GM21619 (cell line): ENCODE measurements around the gene ARIH2.

ENCODE experiments used
- ATAC-seq: cut with Tn5 transposase; IDR thresholded peaks from one replicate; pipeline ENCODE4 v1.9.1; 2021; ENCODE audit not compliant: unreplicated experiment

Gene ARIH2

DNA sequence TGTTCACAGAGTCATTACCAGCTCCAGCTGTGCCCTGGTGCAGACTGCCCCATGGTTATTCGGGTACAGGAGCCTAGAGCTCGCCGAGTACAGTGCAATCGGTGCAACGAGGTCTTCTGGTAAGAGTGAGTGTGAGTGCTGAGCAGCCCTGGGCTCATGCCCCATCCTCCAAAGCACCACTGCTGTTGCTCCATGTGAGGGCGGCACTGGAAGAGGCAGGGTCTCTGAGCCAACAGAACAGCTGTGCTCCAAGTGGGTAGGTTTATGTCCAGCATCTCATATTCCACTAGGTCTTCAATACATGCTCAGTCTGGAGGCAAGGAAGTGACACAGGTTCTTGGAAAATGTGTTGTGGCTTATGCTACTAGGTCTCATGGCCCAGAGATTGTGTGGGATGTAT lies 51.9 kb downstream of the ARIH2 start:
- no peak for ATAC-seq

GRCh38 chr3:48974076-48974864 lies 55.6 kb downstream of the ARIH2 start:
- ATAC-seq = no peak

DNA sequence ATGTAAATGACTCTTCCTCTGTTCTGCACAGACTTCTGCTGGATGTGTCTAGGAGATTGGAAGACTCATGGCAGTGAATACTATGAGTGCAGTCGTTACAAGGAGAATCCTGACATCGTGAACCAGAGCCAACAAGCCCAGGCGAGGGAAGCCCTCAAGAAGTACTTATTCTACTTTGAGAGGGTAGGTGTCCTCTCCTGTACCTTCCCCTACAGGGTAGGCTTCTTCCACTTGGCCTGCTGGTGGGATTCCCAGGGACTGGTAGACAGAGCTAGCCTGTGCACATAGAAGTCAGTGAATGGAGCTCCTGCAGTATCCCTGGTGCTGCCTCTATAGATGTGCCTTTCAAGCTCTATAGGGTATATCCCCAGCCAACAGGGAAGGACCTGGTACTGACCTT lies 60.8 kb downstream of the ARIH2 start:
- ATAC-seq = no peak

- ATAC-seq = no peak
Measured at GRCh38 chr3:48980295-48980694, 61.7 kb downstream of the ARIH2 start.

GRCh38 chr3:48982016-48982415 lies 63.4 kb downstream of the ARIH2 start:
- ATAC-seq = no peak

DNA sequence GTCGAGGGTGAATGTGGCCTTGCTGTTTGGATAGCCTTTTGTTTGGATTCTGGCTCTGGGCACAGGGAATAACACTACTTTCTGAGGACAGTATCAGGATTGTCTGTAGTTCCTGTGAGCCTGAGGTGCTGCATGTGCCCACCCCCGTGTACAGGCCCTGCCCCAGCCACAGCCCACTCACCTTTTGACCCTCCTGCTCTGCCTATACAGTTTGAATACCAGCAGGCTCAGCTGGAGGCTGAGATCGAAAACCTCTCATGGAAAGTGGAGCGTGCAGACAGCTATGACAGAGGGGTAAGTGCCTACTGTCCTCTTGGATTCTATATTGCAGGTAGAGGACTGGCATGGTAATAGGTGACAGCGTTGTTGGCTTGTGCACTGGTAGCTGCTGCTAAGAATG lies 64.0 kb downstream of the ARIH2 start:
- ATAC-seq = no peak

- no peak for ATAC-seq
Measured at GRCh38 chr3:48983096-48983495, 64.5 kb downstream of the ARIH2 start.

DNA sequence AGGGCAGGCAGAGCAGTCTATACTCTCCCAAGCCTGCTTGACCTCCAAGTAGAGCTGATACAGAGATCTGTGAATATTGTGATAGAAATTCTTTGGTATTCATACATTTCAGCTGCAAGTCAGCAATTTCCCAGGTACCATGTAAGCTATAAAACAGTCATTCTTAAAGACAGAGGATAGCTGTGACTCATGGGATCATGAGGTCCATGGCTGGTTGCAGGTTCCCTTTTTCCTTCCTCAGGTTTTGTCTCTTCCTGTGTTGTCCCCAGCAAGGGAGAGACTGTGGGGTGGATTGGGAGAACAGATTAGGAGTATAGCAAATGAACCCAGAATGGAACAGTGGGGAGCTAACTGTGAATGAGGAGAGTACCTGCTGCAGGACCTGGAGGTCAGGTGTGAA lies 66.0 kb downstream of the ARIH2 start:
- no peak for ATAC-seq

GRCh38 chr3:48985831-48986376 lies 67.3 kb downstream of the ARIH2 start:
- ATAC-seq = no peak

- ATAC-seq = no peak
Measured at GRCh38 chr3:48989126-48989795, 70.6 kb downstream of the ARIH2 start.

- peak; percentile 53 for ATAC-seq
Measured at GRCh38 chr3:48989796-48990635, 71.4 kb downstream of the ARIH2 start, which contains the start of gene P4HTM. TSS of gene P4HTM (plus strand) at chr3:48990241. CDS start at chr3:48990257, 16 bp downstream.

DNA sequence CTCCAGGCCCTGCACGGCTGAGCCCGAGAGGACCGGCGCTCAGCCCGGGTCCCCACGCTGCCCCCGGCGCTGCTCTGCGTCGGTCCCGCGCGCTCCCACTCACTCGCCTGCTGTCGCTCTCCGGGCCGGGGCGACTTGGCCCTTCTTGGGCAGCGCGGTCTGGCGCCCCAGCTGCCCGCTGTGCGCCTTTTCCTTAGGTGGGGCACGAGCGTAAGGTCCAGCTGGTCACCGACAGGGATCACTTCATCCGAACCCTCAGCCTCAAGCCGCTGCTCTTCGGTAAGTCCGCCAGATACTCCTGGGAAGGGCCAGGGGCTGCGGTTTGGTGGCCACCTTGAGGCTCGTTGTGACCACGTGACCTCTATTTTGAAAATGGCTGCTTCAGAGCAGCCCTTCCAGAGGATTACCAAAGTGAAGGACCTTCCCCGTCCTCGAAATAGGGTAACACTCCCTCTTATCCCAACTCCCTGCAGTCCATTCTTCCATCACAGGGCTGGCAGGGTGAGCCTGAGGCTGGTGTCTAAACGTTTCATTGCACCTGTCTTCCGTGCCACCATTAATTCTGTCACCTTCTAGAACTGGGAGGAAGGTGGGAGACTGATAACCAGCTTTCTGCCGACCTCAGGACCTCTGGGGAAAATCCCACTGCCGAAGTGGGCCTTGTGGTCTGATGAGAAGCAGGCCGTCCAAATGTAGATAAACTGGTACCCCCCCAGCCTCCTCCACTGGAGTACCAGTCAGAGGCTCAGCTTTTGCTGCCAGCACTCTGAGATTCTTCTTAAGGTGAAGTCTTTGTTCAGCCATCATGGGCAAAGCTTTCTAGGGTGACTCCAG lies 72.2 kb downstream of the ARIH2 start:
- peak; percentile 14 for ATAC-seq

- ATAC-seq = no peak
Measured at GRCh38 chr3:48991851-48992545, 73.4 kb downstream of the ARIH2 start.

DNA sequence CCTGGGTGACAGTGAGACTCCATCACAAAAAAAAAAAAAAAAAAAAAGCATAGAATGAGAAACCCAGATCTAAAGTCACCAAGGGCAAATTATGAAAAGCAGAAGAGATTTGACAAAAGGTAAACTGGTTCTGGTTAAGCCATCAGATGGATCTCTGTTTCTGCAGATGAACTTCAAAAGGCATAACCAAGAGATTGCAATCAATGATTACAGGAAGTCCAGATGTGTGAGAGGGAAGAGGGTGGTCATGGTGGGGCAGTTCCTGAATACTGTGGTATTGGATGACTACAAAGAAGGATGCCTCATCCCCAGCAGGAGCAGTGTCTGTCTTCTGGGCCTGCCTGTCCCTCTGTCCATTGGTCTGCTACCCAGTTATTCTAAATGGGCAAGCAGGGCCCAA lies 75.2 kb downstream of the ARIH2 start:
- no peak for ATAC-seq

DNA sequence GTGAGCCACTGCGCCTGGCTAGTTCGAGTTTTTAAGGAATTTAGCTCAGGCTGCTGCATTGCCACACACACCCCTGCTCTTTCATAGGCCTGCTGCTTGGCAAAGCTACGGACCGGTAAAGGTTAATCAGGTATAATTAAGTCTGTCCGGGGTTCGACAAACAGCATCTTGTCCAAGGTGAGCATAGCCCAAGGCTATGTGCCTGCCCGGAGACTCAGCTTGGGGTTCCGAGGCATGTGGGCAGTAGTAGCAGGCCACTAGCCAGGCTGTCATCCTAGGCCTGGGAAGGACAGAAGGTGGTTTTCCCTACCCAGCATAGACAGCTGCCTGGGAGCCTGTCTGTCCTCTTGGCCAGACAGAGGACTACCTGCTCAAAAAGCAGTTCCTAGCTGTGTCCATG lies 78.0 kb downstream of the ARIH2 start:
- ATAC-seq = no peak

GRCh38 chr3:48997102-48997635 lies 78.5 kb downstream of the ARIH2 start:
- no peak for ATAC-seq

- no peak for ATAC-seq
Measured at GRCh38 chr3:48997714-48998637, 79.3 kb downstream of the ARIH2 start.

DNA sequence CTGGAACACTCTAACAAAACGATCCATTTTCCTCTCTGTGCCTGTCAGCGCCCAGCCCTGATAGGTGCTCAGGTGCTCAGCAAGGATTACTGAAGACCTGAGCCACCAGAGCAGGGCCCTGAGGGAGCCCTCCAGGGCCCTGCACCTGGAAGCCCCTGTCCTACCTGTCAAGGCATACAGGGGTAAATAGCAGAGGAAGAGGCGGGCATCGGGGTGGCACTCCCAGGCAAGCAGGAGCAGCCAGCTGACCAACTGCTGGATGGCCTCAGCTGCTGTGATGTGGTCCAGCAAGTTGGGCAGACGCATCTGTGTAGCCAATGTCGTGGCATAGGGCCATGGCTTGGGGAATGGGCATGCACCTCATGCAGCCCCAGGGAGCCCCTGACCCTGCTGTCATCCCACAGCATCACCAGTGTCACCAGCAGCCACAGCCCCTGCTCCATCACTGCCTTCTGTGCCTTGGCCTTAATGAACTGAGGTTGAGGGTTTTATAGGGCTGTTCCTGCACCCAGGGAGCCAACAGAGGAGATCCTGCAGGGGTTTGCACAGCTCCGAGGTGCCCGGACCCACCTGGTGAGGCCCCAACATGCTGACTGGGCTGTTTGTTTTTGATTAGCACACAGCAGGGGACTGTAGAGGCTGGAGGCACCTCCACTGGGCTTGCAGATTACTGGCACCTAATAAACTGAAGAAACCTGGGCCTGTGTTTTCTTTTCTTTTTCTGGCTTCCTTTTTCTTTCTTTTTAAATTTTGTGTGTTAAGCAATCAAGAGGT lies 80.6 kb downstream of the ARIH2 start:
- ATAC-seq = no peak
